HG03066 (cell line): ENCODE data around the gene SELENOW.
"Not testable (repeated sequence)": the region's sequence is repeated elsewhere in the genome, so short reads cannot be mapped to it uniquely, and the experiment has no call there.

Experiments used
- ATAC-seq: cut with Tn5 transposase; IDR thresholded peaks from one replicate; pipeline ENCODE4 v1.9.1; 2021; ENCODE audit warnings: low read depth; ENCODE audit not compliant: unreplicated experiment

Gene SELENOW

DNA sequence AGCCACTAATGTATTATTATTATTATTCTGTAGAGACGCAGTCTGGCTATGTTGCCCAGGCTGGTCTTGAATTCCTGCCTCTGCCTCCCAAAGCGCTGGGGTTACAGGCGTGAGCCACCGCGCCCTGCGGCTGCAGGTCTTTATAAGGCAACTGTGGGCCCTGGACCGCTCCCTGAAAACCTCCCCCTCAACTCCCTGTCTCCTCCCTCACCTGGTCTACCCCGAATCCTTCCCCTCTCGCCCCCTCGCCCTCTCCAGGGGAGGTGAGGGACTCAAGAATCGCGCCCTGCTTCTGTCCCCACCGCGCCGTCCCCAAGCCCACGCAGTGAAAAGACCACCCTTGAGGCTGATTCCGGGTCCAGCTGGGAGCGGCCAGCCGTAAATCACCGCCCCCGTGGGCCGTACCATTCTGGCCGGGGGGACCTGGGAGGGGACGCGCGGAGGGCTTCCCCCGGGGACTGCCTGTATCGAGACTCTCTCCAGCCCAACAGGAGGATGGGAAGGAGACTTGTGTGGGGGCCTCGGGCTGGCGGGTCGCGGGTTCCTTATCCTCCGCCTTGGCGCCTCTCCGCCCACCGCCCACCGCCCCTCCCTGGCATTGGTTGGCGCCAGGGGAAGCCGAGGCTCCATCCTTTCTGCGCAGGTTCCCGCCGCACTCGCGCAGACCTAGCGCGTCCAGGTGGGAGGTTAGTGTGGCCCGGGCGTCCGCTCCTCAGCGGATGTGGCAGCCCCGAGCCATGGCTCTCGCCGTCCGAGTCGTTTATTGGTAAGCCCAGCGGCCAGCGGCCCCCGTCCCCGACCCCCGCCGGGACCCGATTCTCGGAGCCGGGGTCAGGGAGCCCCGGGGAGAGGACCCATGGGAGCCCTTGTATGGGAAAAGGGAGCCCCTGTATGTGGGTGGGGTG, at the start of gene SELENOW:
Gene SELENOW, plus strand, starts transcription at position 655 of the 905 bp plus-strand sequence. Its CDS starts 83 bp downstream, at position 738.
- peak; percentile 71 for ATAC-seq

DNA sequence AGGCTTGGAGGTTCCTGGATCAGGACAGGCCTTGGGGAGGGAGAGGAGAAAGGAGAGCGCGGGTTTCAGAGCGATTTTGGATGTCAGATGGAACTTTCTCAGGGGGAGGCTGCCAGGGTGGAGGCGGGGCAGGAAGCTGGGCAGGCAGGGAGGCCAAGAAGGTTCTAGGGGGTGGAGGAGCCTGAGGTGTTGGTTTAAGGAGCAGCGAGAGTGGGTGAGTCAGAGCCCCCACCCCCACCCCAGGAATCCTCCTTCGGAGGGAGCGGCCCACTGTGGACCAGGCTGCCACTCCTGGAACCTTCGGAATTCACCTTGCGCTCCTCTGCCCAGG, 49.1 kb upstream of the SELENOW start:
- no peak for ATAC-seq

DNA sequence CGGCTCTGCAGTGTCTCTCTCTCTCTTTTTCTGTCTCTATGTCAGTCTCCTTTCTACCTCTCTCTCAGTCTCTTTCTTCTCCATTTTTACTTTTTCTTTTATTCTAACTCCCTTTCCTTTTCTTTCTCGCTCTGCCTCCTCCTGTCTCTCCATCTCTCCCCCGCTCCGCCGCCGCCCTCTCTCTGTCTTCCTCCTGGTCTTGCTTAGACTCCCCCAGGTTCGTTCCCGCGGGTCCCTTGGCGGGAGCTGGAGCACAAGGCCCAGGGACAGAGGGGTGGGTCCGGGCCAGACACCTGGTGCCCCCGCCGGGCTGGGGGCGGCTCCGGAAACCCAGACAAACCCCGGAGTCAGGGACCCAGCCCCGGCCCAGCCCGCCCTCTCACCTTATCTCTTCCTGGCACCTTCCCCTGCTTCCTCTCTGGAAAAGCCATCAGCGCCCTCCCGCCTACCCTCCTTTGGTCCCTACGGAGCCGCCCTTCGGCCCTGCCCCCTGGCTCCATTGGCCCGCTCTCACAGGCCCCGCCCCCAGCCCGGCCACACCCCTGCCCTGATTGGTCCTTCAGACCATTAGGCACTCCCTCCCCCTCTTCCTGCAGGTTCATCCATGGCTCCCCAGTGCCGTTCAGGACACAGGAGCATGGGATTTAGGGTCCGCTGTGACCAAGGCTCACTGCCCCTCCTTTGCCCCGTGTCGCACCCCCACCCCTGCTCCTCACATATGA, 48.5 kb upstream of the SELENOW start:
- ATAC-seq: no peak

DNA sequence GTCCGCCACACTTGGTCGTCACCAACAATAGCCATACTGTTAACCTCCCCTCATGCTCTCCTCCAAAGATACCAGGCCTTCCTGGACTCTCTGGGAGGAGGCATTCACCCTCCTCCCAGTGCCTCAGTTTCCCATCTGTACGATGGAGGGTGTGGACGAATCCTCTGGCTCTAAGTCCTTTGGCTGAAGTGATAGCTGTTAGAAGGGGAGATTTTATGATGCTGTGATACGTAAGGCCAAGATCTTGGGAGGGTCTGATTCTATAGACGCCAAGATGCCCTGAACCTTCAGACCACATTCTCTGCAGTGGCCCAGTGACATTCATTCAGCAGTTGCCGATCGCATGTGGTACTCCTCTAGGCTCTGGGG, 48.0 kb upstream of the SELENOW start:
- ATAC-seq: no peak

DNA sequence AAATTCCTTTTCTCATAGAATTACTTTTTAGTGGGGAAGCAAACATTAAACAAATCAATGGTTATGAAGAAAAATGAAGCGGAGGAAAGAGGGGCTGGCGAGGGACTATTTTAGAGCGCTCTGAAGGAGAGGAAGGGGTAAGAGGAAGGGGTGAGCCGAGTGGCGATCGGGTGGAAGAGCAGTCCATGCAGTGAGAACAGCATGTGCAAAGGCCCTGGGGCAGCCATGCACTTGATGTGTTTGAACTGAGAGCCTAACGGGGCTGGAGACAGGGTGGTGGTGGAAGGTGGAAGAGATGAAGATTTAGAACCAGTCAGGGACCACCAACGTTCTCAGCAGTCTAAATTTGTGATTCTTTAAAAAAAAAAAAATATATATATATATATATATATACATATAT, 47.6 kb upstream of the SELENOW start:
- ATAC-seq: no peak

DNA sequence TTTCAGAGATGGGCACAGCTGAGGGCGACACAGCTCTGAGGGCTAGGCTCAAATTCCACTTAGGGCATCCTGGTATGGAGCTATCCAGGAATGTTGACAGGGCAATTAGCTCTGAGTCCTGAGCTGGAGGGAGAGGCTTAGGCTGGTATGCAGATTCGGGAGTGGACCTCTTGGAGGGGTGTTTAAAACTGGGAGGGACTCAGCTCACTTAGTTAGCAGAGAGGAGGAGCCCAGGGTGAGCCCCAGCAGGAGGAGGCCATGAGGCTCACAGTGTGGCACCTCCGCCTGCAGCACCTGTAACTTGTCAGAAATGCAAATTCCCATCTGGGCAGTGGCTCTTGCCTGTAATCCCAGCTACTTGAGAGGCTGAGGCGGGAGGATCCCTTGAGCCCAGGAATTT, 43.4 kb upstream of the SELENOW start:
- ATAC-seq: no peak

DNA sequence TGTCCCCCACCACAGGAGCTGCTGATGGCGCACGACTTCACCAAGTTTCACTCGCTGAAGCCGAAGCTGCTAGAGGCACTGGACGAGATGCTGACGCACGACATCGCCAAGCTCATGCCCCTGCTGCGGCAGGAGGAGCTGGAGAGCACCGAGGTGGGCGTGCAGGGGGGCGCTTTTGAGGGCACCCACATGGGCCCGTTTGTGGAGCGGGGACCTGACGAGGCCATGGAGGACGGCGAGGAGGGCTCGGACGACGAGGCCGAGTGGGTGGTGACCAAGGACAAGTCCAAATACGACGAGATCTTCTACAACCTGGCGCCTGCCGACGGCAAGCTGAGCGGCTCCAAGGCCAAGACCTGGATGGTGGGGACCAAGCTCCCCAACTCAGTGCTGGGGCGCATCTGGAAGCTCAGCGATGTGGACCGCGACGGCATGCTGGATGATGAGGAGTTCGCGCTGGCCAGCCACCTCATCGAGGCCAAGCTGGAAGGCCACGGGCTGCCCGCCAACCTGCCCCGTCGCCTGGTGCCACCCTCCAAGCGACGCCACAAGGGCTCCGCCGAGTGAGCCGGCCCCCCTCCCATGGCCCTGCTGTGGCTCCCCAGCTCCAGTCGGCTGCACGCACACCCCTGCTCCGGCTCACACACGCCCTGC, 37.5 kb upstream of the SELENOW start:
- no peak for ATAC-seq

DNA sequence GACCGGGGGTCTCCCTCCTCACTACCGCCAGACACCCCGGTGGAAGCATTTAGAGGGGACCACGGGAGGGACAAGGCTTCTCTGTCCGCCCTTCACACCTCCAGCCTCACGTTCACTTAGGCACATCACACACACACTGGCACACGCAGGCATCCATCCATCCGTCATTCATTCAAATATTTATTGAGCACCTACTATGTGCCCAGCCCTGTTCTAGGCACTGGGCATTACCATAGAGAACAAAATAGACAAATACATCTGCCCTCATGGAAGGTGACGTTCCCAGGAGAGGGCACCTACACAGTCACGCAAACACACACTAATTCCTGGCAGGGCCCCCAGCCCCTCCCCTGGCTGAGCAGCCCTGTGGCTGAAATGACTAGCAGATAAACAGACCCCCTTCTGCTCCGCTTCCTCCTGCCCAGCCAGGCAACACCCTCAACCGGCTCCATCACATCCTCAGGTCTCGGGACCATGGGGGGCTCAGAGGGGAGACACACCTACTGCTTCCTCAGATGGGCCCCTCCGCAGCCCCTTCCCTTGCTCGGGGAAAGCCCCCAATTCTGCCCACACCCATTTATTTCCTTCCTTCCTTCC, 36.9 kb upstream of the SELENOW start:
- no peak for ATAC-seq

DNA sequence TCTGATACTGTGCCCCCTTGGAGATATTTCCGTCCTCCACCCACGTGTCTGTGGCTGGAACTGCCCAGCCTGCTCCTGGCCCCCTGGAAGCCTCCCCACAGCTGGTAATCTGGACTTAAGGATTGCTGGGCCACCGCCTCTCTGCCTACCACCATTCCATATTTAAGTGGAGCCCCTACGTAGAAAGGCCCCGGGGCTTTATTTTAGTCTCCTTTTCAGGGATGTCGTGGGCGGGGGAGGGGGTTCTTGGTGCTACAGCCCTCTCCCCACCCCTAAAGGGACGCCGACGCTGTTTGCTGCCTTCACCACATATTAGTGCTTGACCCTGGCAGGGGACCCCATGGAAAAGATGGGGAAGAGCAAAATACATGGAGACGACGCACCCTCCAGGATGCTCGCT, 35.9 kb upstream of the SELENOW start:
- ATAC-seq: no peak

DNA sequence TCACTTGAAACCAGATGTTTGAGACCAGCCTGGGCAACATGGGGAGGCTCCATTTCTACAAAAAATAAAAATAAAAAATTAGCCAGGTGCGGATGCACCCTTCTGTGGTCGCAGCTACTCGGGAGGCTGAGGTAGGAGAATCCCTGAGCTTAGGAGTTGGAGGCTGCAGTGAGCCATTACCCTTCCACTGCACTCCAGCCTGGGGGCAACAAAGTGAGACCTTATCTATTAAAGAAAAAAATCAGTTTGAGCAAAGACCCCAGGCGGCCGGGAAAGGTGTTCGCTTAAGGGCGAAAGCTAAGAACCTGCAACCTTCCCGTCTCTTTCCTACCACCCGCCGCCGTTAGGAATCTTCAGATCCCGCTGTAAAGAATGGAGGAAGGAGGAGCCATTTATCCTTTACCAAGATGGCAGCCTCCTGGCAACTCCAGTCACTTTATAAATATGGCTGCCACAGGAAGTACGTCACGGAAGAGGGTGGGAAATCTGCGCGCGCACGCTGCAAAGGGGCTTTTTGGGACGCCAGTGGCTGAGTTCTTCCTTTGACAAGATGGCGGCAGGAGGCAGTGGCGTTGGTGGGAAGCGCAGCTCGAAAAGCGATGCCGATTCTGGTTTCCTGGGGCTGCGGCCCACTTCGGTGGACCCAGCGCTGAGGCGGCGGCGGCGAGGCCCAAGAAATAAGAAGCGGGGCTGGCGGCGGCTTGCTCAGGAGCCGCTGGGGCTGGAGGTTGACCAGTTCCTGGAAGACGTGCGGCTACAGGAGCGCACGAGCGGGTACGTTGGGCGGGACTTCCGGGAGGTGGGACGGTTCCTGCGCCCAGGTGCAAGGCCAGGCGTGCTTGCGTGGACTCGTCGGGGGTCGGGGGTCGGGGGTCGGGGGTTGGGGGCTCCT, 33.2 kb upstream of the SELENOW start, which contains the start of gene NOP53:
Gene NOP53, plus strand, starts transcription at position 537 of the 892 bp plus-strand sequence. Its CDS starts 14 bp downstream, at position 551.
- peak; percentile 51 for ATAC-seq

DNA sequence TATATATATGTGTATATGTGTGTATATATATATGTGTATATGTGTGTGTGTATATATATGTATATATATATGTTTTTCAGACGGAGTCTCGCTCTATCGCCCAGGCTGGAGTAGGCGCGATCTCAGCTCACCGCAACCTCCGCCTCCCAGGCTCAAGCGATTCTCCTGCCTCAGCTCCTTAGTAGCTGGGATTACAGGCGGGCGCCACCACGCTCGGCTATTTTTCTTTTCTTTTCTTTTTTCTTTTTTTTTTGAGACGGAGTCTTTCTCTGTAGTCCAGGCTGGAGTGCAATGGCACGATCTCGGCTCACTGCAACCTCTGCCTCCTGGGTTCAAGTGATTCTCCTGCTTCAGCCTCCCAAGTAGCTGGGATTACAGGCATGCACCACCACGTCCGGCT, 32.4 kb upstream of the SELENOW start:
- ATAC-seq: not testable (repeated sequence)

DNA sequence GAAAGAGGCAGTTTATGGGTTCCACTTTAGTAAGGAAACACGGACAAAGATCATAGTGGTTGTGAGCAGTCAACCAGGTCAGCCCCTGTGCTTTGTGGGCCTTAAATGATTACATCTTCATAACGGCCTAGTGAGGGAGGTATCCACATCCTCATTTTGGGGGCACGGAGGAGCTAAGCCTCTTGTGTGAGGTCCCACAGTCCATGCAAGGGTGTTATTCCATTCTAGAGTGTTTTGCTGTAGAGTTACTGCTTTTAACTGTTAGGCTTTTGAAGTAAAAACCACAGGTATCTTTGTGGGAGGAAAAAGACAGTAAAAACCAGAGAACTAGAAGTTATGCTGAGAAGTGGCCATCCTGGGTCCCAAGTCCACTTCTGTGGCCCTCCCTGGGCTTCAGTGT, 29.2 kb upstream of the SELENOW start:
- no peak for ATAC-seq

DNA sequence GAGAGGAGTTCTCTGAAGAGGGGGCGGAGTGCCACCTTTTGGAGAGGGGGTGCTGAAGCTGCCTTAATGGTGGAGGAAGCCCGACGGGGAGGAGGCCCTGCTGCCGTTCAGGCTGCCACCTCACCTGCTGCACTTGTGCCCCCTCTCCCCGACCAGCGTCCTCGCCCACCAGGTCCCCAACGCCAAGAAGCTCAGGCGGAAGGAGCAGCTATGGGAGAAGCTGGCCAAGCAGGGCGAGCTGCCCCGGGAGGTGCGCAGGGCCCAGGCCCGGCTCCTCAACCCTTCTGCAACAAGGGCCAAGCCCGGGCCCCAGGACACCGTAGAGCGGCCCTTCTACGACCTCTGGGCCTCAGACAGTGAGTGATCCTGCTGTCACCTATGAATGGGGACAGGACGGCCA, 27.8 kb upstream of the SELENOW start:
- ATAC-seq: no peak

DNA sequence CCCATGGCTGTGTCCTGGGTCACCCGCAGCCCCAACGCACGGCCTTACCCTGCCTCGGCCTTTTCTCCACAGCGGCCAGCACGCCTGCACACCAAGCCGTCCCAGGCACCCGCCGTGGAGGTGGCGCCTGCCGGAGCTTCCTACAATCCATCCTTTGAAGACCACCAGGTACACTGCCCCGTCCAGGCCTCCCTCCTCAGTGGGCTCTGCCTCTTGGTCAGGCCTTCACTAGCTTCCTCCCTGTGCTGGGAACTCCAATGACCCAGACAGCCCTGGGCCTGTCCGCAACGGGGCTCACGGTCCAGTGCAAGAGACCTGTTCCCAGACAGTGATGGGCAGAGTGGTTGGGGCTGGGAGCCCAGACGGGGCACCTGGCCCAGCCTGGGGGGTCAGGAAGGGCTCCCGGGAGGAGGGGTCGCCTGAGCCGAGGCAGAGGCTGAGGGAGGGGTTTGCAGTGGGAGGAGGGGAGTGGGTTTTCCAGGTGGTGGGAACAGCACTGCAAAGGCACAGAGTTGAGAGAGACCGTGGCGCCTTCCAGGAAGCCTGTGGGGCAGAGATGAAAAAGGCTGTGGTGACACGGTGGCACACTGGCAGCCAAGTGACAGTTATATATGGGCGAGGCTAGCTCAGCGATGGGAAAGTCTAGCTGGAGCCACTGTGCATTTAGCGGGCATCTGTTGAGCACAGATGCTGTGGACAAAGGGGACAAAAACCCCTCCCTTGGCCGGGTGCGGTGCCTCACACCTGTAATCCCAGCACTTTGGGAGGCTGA, 25.9 kb upstream of the SELENOW start:
- ATAC-seq: no peak

DNA sequence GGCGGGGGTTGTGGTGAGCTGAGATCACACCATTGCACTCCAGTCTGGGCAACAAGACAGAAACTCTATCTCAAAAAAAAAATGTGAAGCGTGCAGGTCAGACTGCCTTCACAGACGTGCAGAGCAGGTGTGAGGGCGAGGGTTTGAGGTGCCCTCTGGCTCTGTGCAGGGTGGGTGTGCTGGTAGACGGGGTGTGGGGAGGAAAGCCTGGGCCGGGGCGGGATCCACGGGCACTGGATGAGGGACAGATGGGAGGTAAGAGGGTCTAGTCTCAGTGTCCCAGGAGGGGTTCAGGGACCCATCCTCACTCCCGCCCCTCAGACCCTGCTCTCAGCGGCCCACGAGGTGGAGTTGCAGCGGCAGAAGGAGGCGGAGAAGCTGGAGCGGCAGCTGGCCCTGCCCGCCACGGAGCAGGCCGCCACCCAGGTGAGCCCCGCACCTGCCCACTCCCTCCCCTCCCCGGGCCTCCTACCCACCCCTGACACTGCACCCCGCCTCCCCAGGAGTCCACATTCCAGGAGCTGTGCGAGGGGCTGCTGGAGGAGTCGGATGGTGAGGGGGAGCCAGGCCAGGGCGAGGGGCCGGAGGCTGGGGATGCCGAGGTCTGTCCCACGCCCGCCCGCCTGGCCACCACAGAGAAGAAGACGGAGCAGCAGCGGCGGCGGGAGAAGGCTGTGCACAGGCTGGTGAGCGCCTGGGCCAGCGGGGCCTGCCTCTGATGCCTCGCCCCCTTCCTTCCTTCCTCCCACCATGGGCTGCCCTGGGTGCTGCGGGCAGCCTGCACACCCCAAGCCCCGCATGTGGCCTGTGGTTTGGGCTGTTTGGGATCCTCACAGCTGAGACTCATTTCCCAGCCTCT, 24.1 kb upstream of the SELENOW start:
- ATAC-seq: no peak

DNA sequence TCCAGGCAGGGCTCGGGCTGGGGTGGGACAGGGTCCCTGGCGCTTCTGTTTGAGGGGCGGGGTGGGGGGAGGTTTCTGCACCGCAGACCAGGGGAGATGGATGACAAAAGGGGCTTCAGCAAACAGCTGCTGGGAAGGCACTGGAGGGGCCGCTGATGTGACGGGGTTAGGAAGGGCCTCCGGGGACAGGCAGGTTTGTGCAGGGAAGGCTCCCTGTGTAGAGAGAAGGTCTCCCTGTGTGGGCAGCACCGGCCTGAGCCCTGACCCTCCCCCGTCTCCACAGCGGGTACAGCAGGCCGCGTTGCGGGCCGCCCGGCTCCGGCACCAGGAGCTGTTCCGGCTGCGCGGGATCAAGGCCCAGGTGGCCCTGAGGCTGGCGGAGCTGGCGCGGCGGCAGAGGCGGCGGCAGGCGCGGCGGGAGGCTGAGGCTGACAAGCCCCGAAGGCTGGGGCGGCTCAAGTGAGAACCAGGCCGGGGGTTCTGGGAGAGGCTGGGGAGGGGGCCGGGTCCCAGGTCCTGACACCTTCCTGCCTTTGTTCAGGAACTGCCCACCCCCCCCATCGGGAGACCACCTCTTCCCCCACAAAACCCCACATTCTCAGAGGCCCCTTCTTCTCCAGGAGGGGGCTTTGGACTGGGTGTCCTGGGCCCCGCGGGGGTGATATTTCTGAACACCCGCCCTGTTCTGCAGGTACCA, 23.3 kb upstream of the SELENOW start:
- no peak for ATAC-seq

DNA sequence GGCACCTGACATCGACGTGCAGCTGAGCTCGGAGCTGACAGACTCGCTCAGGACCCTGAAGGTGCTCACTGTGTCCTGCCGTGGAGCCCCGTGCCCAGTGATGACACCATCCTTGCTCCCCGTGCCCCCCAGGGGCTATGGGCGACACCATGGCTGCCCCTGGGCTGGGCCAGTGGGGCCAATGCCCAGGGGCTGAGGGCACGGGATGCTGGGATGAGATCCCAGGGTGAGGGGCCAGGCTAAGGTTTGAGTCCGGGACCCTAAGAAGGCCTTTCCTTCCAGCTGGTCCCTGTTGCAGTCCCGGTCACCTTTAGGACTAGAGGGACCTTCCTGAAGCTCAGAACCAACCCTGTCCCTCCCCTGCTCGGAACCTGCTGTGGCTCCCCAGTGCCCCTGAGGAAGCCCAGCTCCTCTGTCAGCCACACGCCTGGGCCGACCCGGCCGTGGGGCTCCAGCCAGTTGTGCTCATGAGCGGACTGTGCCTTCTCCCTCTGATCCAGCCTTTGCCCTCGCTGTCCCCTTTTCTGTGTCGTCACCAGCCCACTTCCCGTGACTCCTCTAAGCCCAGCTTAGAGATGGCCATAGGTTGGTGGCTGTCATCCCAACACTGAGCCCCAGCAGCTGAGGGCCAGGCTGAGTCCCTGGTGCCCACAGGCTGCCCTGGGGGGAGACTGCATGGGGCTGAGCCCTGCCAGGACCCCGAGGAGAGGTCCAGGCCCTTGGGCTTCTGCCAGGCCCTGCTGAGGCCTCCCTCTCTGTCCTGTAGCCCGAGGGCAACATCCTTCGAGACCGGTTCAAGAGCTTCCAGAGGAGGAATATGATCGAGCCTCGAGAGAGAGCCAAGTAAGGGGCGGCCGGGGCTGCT, 22.5 kb upstream of the SELENOW start:
- no peak for ATAC-seq
